ENCODE data around the gene ENPP4. TPM values are rescaled to one million over a fixed set of nuclear protein-coding genes. Genes with fewer than 3 reads are reported as not detected.

The ENPP4 gene
- total and polyA plus RNA-seq, 2 of the 4 experiments (the other 2 are of a cell fraction) = under 0.01 to 0.03 TPM

DNA sequence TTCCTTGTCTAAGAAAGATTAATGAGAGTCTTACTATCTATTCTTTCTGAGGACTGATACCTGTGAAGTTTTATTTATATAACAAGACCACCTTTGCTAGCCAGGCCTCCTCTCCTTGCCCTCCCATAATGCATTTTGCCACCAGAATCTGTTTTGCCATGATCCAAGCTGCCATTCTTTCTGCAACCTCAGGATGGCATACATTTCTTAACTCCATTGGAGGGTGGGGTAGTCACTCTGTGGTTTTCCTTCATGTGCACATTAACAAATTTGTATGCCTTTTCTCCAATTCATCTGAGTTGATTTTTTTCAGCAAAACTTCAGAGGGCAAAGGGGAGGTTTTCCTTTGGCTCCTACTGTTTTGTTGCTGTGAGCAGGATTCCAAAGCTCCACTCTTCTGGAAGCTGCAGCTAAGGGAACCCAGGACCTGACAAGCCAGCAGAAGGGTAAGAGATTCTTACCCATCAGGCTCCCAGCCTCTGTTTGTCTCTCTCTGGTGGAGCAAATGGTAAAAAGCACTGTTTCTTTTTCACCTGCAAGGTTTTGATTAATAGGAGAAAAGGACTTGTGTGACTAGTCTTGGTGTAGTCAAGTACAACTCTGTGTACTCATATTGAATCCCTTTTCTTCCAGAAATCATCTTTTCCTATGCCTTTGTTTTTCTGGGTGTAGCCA, 26.2 kb upstream of the ENPP4 start:
- Histone ChIP-seq H4K20me1 (ENCODE audit: insufficient read depth, low read length) (no peaks in the 10 kb centered on the region), H3K9ac (ENCODE audit: low read depth, low read length) (no peak overlapping the region), H3K4me3 (ENCODE audit: insufficient read depth, low read depth, low read length) (no peak overlapping the region), H3K9me3 (ENCODE audit: control insufficient read depth, insufficient read depth, low read length) (no peaks in the 10 kb centered on the region), H2AFZ (replicated peaks; ENCODE audit: low read length, poor library complexity) (no peak overlapping the region), H3K4me2 (ENCODE audit: low read depth, low read length) (no peak overlapping the region), H3K36me3 (ENCODE audit: control insufficient read depth, insufficient read depth, low read length) (no peaks in the 10 kb centered on the region), H2AK5ac (ENCODE audit: low read depth, low read length) (no peak overlapping the region), H2BK20ac (ENCODE audit: low read depth, low read length) (no peak overlapping the region), H3K18ac (ENCODE audit: low read depth, low read length) (no peak overlapping the region), H3K27me3 (ENCODE audit: control insufficient read depth, insufficient read depth, low read length) (no peaks in the 10 kb centered on the region), H3K79me1 (ENCODE audit: low read depth in 1 of 2, low read length in 2 of 2) (no peaks in the 10 kb centered on the region), H4K5ac (ENCODE audit: low read depth, low read length) (no peak overlapping the region), H3K14ac (replicated peaks; ENCODE audit: low read depth, low read length) (no peak overlapping the region), H4K8ac (ENCODE audit: low read depth in 2 of 2, low read length in 2 of 2) (no peak overlapping the region), H3K4me1 (ENCODE audit: control insufficient read depth, insufficient read depth, low read length) (no peaks in the 10 kb centered on the region), H3K4ac (ENCODE audit: low read depth, low read length) (no peak overlapping the region), H3K27ac (ENCODE audit: insufficient read depth, low read length) (no peak overlapping the region), H2AK9ac (replicated peaks; ENCODE audit: low read depth, low read length, poor library complexity) (no peak overlapping the region), H4K91ac (ENCODE audit: insufficient read depth, low read depth, low read length) (no peak overlapping the region), H3K56ac (ENCODE audit: extremely low read depth, insufficient read depth, low read length) (no peak overlapping the region), H3K23ac (ENCODE audit: low read depth, low read length) (no peak overlapping the region), H2BK15ac (ENCODE audit: low read depth, low read length) (no peak overlapping the region), H2BK5ac (ENCODE audit: low read depth, low read length, poor library complexity, severe bottlenecking) (no peak overlapping the region), H2BK120ac (ENCODE audit: low read depth, low read length) (no peak overlapping the region), H3K9me1 (ENCODE audit: insufficient read depth, low read length) (no peaks in the 10 kb centered on the region)
- intact Hi-C loops (cut with micrococcal nuclease) (no loop called here), in situ Hi-C loops (cut with MboI; ENCODE audit: low sequenced_read_pairs) (no loop called here), dilution Hi-C loops (cut with HindIII; ENCODE audit: low sequenced_read_pairs, unreplicated experiment) (no loop called here)
- ATAC-seq (ENCODE audit: low read depth) (no peak), DNase-seq (no peak)
- BruUV-seq (replicated peaks) = no TSS peak
- POLR2A ChIA-PET (ENCODE audit: unreplicated experiment) = no interaction called here
- CTCF ChIA-PET = no interaction called here
- TF ChIP-seq SMC3 (IDR thresholded peaks at IDR 0.05; ENCODE audit: low read depth, low read length) (no peak), FOS (IDR thresholded peaks at IDR 0.05; ENCODE audit: low read depth, low read length) (no peak), BHLHE40 (IDR thresholded peaks at IDR 0.05; ENCODE audit: low read depth, low read length) (no peak), NFE2L2 (IDR thresholded peaks at IDR 0.05; ENCODE audit: low read depth, low read length) (no peak), MAFK (IDR thresholded peaks at IDR 0.05; ENCODE audit: low read depth, low read length) (no peak), MAZ (IDR thresholded peaks at IDR 0.05; ENCODE audit: borderline replicate concordance, low read depth, low read length) (no peak)
- TF ChIP-seq, protein P1, sequence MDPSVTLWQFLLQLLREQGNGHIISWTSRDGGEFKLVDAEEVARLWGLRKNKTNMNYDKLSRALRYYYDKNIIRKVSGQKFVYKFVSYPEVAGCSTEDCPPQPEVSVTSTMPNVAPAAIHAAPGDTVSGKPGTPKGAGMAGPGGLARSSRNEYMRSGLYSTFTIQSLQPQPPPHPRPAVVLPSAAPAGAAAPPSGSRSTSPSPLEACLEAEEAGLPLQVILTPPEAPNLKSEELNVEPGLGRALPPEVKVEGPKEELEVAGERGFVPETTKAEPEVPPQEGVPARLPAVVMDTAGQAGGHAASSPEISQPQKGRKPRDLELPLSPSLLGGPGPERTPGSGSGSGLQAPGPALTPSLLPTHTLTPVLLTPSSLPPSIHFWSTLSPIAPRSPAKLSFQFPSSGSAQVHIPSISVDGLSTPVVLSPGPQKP (IDR thresholded peaks at IDR 0.05; ENCODE audit: borderline replicate concordance, low read depth, low read length) = no peak
- TF ChIP-seq, protein P2, sequence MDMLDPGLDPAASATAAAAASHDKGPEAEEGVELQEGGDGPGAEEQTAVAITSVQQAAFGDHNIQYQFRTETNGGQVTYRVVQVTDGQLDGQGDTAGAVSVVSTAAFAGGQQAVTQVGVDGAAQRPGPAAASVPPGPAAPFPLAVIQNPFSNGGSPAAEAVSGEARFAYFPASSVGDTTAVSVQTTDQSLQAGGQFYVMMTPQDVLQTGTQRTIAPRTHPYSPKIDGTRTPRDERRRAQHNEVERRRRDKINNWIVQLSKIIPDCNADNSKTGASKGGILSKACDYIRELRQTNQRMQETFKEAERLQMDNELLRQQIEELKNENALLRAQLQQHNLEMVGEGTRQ (IDR thresholded peaks at IDR 0.05; ENCODE audit: low read depth, low read length) = no peak

Data from IMR-90 (cell line).